ENCODE results near the gene SMARCD2. TPM values are rescaled to one million over a fixed set of nuclear protein-coding genes. Genes with fewer than 3 reads are reported as not detected.
A peak's percentile ranks its signal among the peaks of the same experiment; 100 is the strongest.

Gene SMARCD2
- total and polyA plus RNA-seq, 2 of the 13 experiments (the other 11 are each of a cell fraction or from before 2014, with no cell fraction given): 122 to 150 TPM

DNA sequence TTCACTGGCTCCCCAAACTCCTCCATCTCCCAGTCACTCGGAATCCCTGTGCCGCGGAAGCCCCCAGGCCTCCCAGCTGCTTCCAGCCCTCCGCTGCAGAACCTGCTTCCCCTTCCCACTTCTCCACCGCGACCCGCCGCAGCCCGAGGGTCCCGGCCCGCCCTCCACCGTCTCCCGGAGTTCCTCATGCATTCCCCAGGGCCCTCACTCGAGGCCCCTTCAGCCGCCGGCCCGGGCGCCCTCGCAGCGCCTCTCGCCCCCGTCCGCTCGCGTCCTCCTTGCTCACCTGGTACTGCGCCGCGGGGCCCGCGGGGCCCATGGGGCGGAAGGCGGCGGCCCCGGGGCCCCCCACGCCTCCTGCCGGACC is 329 bp downstream of the SMARCD2 start (continued):
- TF ChIP-seq, protein P1, sequence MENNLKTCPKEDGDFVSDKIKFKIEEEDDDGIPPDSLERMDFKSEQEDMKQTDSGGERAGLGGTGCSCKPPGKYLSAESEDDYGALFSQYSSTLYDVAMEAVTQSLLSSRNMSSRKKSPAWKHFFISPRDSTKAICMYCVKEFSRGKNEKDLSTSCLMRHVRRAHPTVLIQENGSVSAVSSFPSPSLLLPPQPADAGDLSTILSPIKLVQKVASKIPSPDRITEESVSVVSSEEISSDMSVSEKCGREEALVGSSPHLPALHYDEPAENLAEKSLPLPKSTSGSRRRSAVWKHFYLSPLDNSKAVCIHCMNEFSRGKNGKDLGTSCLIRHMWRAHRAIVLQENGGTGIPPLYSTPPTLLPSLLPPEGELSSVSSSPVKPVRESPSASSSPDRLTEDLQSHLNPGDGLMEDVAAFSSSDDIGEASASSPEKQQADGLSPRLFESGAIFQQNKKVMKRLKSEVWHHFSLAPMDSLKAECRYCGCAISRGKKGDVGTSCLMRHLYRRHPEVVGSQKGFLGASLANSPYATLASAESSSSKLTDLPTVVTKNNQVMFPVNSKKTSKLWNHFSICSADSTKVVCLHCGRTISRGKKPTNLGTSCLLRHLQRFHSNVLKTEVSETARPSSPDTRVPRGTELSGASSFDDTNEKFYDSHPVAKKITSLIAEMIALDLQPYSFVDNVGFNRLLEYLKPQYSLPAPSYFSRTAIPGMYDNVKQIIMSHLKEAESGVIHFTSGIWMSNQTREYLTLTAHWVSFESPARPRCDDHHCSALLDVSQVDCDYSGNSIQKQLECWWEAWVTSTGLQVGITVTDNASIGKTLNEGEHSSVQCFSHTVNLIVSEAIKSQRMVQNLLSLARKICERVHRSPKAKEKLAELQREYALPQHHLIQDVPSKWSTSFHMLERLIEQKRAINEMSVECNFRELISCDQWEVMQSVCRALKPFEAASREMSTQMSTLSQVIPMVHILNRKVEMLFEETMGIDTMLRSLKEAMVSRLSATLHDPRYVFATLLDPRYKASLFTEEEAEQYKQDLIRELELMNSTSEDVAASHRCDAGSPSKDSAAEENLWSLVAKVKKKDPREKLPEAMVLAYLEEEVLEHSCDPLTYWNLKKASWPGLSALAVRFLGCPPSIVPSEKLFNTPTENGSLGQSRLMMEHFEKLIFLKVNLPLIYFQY (CRISPR knock-in tag; IDR thresholded peaks at IDR 0.05; ENCODE audit: borderline replicate concordance): no peak
- TF ChIP-seq KLF16 (CRISPR knock-in tag; IDR thresholded peaks at IDR 0.05) (no peak), ZNF382 (CRISPR knock-in tag; IDR thresholded peaks at IDR 0.05; ENCODE audit: borderline replicate concordance) (no peak), ZC3H4 (CRISPR knock-in tag; IDR thresholded peaks at IDR 0.05; ENCODE audit: borderline replicate concordance) (no peak), ZNF598 (CRISPR knock-in tag; IDR thresholded peaks at IDR 0.05; ENCODE audit: borderline replicate concordance) (no peak), KAT7 (CRISPR knock-in tag; IDR thresholded peaks at IDR 0.05; ENCODE audit: borderline replicate concordance) (0 out of 2 replicates have a peak, but pooled peaks have one; percentile 5), SIX4 (CRISPR knock-in tag; IDR thresholded peaks at IDR 0.05) (no peak), ZNF383 (CRISPR knock-in tag; IDR thresholded peaks at IDR 0.05; ENCODE audit: borderline replicate concordance) (no peak), HHEX (CRISPR knock-in tag; IDR thresholded peaks at IDR 0.05) (0 out of 2 replicates have a peak, but pooled peaks have one; percentile 5), ZNF557 (CRISPR knock-in tag; IDR thresholded peaks at IDR 0.05) (no peak), ZNF296 (CRISPR knock-in tag; conservative IDR thresholded peaks at IDR 0.05) (no peak), ZNF274 (CRISPR knock-in tag; IDR thresholded peaks at IDR 0.05) (no peak), SETDB1 (CRISPR knock-in tag; IDR thresholded peaks at IDR 0.05; ENCODE audit: borderline replicate concordance) (no peak)
- TF ChIP-seq, protein P2, sequence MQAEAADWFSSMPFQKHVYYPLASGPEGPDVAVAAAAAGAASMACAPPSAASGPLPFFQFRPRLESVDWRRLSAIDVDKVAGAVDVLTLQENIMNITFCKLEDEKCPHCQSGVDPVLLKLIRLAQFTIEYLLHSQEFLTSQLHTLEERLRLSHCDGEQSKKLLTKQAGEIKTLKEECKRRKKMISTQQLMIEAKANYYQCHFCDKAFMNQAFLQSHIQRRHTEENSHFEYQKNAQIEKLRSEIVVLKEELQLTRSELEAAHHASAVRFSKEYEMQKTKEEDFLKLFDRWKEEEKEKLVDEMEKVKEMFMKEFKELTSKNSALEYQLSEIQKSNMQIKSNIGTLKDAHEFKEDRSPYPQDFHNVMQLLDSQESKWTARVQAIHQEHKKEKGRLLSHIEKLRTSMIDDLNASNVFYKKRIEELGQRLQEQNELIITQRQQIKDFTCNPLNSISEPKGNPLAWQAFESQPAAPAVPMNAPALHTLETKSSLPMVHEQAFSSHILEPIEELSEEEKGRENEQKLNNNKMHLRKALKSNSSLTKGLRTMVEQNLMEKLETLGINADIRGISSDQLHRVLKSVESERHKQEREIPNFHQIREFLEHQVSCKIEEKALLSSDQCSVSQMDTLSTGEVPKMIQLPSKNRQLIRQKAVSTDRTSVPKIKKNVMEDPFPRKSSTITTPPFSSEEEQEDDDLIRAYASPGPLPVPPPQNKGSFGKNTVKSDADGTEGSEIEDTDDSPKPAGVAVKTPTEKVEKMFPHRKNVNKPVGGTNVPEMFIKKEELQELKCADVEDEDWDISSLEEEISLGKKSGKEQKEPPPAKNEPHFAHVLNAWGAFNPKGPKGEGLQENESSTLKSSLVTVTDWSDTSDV (CRISPR knock-in tag; IDR thresholded peaks at IDR 0.05): no peak
- TF ChIP-seq, protein P3, sequence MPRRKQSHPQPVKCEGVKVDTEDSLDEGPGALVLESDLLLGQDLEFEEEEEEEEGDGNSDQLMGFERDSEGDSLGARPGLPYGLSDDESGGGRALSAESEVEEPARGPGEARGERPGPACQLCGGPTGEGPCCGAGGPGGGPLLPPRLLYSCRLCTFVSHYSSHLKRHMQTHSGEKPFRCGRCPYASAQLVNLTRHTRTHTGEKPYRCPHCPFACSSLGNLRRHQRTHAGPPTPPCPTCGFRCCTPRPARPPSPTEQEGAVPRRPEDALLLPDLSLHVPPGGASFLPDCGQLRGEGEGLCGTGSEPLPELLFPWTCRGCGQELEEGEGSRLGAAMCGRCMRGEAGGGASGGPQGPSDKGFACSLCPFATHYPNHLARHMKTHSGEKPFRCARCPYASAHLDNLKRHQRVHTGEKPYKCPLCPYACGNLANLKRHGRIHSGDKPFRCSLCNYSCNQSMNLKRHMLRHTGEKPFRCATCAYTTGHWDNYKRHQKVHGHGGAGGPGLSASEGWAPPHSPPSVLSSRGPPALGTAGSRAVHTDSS (CRISPR knock-in tag; conservative IDR thresholded peaks at IDR 0.05): no peak
- TF ChIP-seq, protein P4, sequence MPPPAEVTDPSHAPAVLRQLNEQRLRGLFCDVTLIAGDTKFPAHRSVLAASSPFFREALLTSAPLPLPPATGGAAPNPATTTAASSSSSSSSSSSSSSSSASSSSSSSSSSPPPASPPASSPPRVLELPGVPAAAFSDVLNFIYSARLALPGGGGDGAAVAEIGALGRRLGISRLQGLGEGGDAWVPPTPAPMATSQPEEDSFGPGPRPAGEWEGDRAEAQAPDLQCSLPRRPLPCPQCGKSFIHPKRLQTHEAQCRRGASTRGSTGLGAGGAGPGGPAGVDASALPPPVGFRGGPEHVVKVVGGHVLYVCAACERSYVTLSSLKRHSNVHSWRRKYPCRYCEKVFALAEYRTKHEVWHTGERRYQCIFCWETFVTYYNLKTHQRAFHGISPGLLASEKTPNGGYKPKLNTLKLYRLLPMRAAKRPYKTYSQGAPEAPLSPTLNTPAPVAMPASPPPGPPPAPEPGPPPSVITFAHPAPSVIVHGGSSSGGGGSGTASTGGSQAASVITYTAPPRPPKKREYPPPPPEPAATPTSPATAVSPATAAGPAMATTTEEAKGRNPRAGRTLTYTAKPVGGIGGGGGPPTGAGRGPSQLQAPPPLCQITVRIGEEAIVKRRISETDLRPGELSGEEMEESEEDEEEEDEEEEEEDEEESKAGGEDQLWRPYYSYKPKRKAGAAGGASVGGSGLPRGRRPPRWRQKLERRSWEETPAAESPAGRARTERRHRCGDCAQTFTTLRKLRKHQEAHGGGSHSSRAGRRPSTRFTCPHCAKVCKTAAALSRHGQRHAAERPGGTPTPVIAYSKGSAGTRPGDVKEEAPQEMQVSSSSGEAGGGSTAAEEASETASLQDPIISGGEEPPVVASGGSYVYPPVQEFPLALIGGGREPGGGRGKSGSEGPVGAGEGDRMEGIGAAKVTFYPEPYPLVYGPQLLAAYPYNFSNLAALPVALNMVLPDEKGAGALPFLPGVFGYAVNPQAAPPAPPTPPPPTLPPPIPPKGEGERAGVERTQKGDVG (CRISPR knock-in tag; IDR thresholded peaks at IDR 0.05; ENCODE audit: borderline replicate concordance): no peak
